SU-DHL-6 (cell line): ENCODE results near the gene DCAF4.

Experiments used
- EZH2phosphoT487 ChIP-seq: fragments of 200-600 bp; sonication (generic), shearing (Covaris generic); conservative IDR thresholded peaks from 2 replicates; pipeline ENCODE4 v1.6.1; 2018; ENCODE audit warnings: mild to moderate bottlenecking, antibody characterized with exemption, low read length, moderate library complexity, mixed read lengths
- TF ChIP-seq, protein P1 (sequence below): fragments of 200-600 bp; sonication (generic); IDR thresholded peaks from one replicate; pipeline ENCODE4 v1.5.1; 2017; ENCODE audit warnings: antibody characterized with exemption, mild to moderate bottlenecking, low read length, moderate library complexity; ENCODE audit not compliant: insufficient read depth, poor library complexity, severe bottlenecking

DNA sequence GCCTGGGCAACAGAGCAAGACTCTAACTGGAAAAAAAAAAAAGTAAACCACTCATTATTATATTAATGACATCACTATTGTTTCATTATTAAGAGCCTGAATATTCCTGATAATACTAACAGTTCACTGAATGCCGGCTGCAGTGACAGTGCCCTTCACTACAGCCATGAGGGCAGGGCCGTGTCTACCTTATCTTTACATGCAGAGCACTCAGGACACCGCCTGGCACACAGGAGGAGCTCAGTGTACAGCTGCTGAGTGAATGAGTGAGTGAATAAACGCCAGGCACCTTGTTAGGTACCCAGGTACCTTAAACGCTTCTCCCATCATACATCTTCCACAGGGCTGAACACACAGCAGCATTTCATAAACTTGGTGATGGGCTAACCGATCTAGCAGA, 77.4 kb downstream of the DCAF4 start:
- TF ChIP-seq, protein P1, sequence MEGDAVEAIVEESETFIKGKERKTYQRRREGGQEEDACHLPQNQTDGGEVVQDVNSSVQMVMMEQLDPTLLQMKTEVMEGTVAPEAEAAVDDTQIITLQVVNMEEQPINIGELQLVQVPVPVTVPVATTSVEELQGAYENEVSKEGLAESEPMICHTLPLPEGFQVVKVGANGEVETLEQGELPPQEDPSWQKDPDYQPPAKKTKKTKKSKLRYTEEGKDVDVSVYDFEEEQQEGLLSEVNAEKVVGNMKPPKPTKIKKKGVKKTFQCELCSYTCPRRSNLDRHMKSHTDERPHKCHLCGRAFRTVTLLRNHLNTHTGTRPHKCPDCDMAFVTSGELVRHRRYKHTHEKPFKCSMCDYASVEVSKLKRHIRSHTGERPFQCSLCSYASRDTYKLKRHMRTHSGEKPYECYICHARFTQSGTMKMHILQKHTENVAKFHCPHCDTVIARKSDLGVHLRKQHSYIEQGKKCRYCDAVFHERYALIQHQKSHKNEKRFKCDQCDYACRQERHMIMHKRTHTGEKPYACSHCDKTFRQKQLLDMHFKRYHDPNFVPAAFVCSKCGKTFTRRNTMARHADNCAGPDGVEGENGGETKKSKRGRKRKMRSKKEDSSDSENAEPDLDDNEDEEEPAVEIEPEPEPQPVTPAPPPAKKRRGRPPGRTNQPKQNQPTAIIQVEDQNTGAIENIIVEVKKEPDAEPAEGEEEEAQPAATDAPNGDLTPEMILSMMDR = no peak
- TF ChIP-seq EZH2phosphoT487 = no peak
